GM18951 (cell line): ENCODE data around the gene THEMIS.

ENCODE experiments used
- POLR2A ChIP-seq: IDR thresholded peaks from 4 replicates; pipeline ENCODE4 v1.6.1; 2011; ENCODE audit warnings: mild to moderate bottlenecking; ENCODE audit not compliant: insufficient read length, insufficient read depth; ENCODE audit errors: extremely low read depth
- in situ Hi-C: fragments of 300-500 bp; cut with MboI; formaldehyde crosslinking; loops from one replicate; pipeline ENCODE4 v1.12.0; 2022; ENCODE audit warnings: low sequenced_read_pairs, mixed read lengths, inconsistent platforms; ENCODE audit not compliant: unreplicated experiment

Gene THEMIS

GRCh38 chr6:127686084-127686483, 214.8 kb downstream of the THEMIS start:
- in situ Hi-C loops = no loop called here
- no peak for TF ChIP-seq POLR2A

- in situ Hi-C loops = no loop called here
- no peak for TF ChIP-seq POLR2A
Measured at GRCh38 chr6:127684501-127684900, 216.4 kb downstream of the THEMIS start.
